Measurements from ENCODE around the gene COG1.
"Not testable (repeated sequence)": the region's sequence is repeated elsewhere in the genome, so short reads cannot be mapped to it uniquely, and the experiment has no call there.

Gene COG1

GRCh38 chr17:73192894-73193701 lies at the start of gene COG1:
TSS of gene COG1 (plus strand) at chr17:73193055. CDS start at chr17:73193070, 15 bp downstream.
- in situ Hi-C loops (cut with MboI; ENCODE audit: low sequenced_read_pairs) = no loop called here

- in situ Hi-C loops (cut with MboI; ENCODE audit: low sequenced_read_pairs) = not testable (repeated sequence)
These were observed 48.6 kb upstream of the COG1 start for GRCh38 chr17:73144209-73144608.

- in situ Hi-C loops (cut with MboI; ENCODE audit: low sequenced_read_pairs) = no loop called here
These were observed 47.2 kb upstream of the COG1 start for GRCh38 chr17:73145641-73146040.

- in situ Hi-C loops (cut with MboI; ENCODE audit: low sequenced_read_pairs) = not testable (repeated sequence)
These were observed 45.1 kb upstream of the COG1 start for GRCh38 chr17:73147791-73148190.

- in situ Hi-C loops (cut with MboI; ENCODE audit: low sequenced_read_pairs) = no loop called here
These were observed 44.1 kb upstream of the COG1 start for GRCh38 chr17:73148540-73149334.

GRCh38 chr17:73150622-73151300 lies 42.1 kb upstream of the COG1 start:
- in situ Hi-C loops (cut with MboI; ENCODE audit: low sequenced_read_pairs) = not testable (repeated sequence)

GRCh38 chr17:73151916-73152632 lies 40.8 kb upstream of the COG1 start:
- in situ Hi-C loops (cut with MboI; ENCODE audit: low sequenced_read_pairs) = no loop called here

GRCh38 chr17:73155410-73156165 lies 37.3 kb upstream of the COG1 start:
- in situ Hi-C loops (cut with MboI; ENCODE audit: low sequenced_read_pairs) = no loop called here

GRCh38 chr17:73156166-73156840 lies 36.6 kb upstream of the COG1 start:
- in situ Hi-C loops (cut with MboI; ENCODE audit: low sequenced_read_pairs) = no loop called here

GRCh38 chr17:73156887-73157520 lies 35.9 kb upstream of the COG1 start:
- in situ Hi-C loops (cut with MboI; ENCODE audit: low sequenced_read_pairs) = no loop called here

GRCh38 chr17:73157521-73157890 lies 35.3 kb upstream of the COG1 start:
- in situ Hi-C loops (cut with MboI; ENCODE audit: low sequenced_read_pairs) = no loop called here

GRCh38 chr17:73158133-73158532 lies 34.7 kb upstream of the COG1 start:
- in situ Hi-C loops (cut with MboI; ENCODE audit: low sequenced_read_pairs) = no loop called here

- in situ Hi-C loops (cut with MboI; ENCODE audit: low sequenced_read_pairs) = no loop called here
These were observed 31.8 kb upstream of the COG1 start for GRCh38 chr17:73160980-73161630.

GRCh38 chr17:73163043-73163442 lies 29.8 kb upstream of the COG1 start:
- in situ Hi-C loops (cut with MboI; ENCODE audit: low sequenced_read_pairs) = no loop called here

- in situ Hi-C loops (cut with MboI; ENCODE audit: low sequenced_read_pairs) = no loop called here
These were observed 27.0 kb upstream of the COG1 start for GRCh38 chr17:73165616-73166404.

GRCh38 chr17:73166731-73167581 lies 25.9 kb upstream of the COG1 start:
- in situ Hi-C loops (cut with MboI; ENCODE audit: low sequenced_read_pairs) = no loop called here

- in situ Hi-C loops (cut with MboI; ENCODE audit: low sequenced_read_pairs) = no loop called here
These were observed 24.2 kb upstream of the COG1 start for GRCh38 chr17:73168667-73169066.
